Calu3 (cell line): Measurements from ENCODE around the gene PITPNM1. TPM values are rescaled to one million over a fixed set of nuclear protein-coding genes. Genes with fewer than 3 reads are reported as not detected.
A peak's percentile ranks its signal among the peaks of the same experiment; 100 is the strongest.
"Not testable (repeated sequence)": the region's sequence is repeated elsewhere in the genome, so short reads cannot be mapped to it uniquely, and the experiment has no call there.

Experiments used
- BruUV-seq: library from RNA; stranded (reverse); fragments of 400-500 nt; replicated peaks from 2 replicates; lab custom pipeline; 2021; lab: Mats Ljungman, UMichigan
- CTCF ChIA-PET: fragments of 300-600 bp; sonication (Branson Sonifier 250); formaldehyde crosslinking; loops from one replicate; lab custom pipeline; 2022; ENCODE audit warnings: antibody characterized with exemption; lab: Charles Lee
- DNase-seq: peaks from one replicate; pipeline ENCODE4 v3.0.0; 2022
- H3K27ac Mint-ChIP-seq: one replicate; pipeline ENCODE4 v1.8.0; 2022; ENCODE audit warnings: mixed read lengths; ENCODE audit not compliant: unreplicated experiment
- H3K27me3 Mint-ChIP-seq: one replicate; pipeline ENCODE4 v1.8.0; 2022; ENCODE audit warnings: mixed read lengths; ENCODE audit not compliant: unreplicated experiment
- H3K36me3 Mint-ChIP-seq: one replicate; pipeline ENCODE4 v1.8.0; 2022; ENCODE audit warnings: mild to moderate bottlenecking, moderate library complexity, mixed read lengths; ENCODE audit not compliant: insufficient read depth, unreplicated experiment
- H3K4me1 Mint-ChIP-seq: one replicate; pipeline ENCODE4 v1.8.0; 2022; ENCODE audit warnings: mild to moderate bottlenecking, low read depth, mixed read lengths; ENCODE audit not compliant: unreplicated experiment
- H3K4me3 Mint-ChIP-seq: one replicate; pipeline ENCODE4 v1.8.0; 2022; ENCODE audit warnings: mild to moderate bottlenecking, low read depth, moderate library complexity, mixed read lengths; ENCODE audit not compliant: unreplicated experiment
- H3K9me3 Mint-ChIP-seq: one replicate; pipeline ENCODE4 v1.8.0; 2022; ENCODE audit warnings: low read depth, mixed read lengths; ENCODE audit not compliant: unreplicated experiment
- CTCF ChIP-seq: fragments of 200-600 bp; IDR thresholded peaks from one replicate; pipeline ENCODE4 v1.8.0; 2022; ENCODE audit warnings: antibody characterized with exemption; ENCODE audit not compliant: unreplicated experiment
- intact Hi-C: fragments of 100-400 bp; cut with micrococcal nuclease; formaldehyde crosslinking; loops from one replicate; pipeline ENCODE4 v1.10.0; 2022; ENCODE audit not compliant: unreplicated experiment
- total RNA-seq: library from RNA; stranded (reverse); gene quantifications from 2 replicates; pipeline ENCODE4 v1.2.3, GENCODE V29; 2022

The PITPNM1 gene
- total RNA-seq, 1 experiment from 2014 or later = 70.5 TPM

GRCh38 chr11:67476692-67477091 lies 28.5 kb downstream of the PITPNM1 start:
- CTCF ChIA-PET = interaction anchor here (1.3 kb wide), 1 partner anchor 152 kb away, joined by 3 read pairs; no protein-coding TSS in a partner anchor
- H3K4me3 Mint-ChIP-seq, H3K36me3 Mint-ChIP-seq, intact Hi-C loops, H3K9me3 Mint-ChIP-seq, H3K27ac Mint-ChIP-seq, H3K27me3 Mint-ChIP-seq, BruUV-seq, DNase-seq, H3K4me1 Mint-ChIP-seq: not testable (repeated sequence)

DNA sequence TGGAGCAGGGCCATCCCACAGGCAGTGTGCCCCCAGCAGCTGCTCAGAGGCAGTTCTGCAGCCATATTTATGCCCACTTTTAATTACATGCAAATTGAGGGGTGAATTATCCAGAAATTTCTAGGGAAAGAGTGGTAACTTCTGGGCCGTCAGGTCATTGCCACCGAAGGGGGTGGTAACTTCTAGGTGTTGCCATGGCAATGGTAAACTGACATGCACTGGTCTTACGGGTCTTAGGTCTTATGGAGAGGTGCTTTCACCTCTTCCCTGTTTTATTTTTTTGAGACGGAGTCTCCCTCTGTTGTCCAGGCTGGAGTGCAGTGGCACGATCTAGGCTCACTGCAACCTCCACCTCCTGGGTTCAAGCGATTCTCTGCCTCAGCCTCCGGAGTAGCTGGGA lies 32.3 kb downstream of the PITPNM1 start:
- intact Hi-C loops = no loop called here
- H3K36me3 Mint-ChIP-seq = peaks cover 19% of the 10 kb centered on the region
- H3K27ac Mint-ChIP-seq = no peak overlapping the region
- CTCF ChIA-PET = interaction anchor here (0.6 kb wide), 1 partner anchor 1218 kb away, joined by 4 read pairs; no protein-coding TSS in a partner anchor
- peaks cover 14% of the 10 kb centered on the region for H3K4me1 Mint-ChIP-seq
- no peaks in the 10 kb centered on the region for H3K9me3 Mint-ChIP-seq
- H3K27me3 Mint-ChIP-seq = peaks cover 10% of the 10 kb centered on the region
- no peak overlapping the region for H3K4me3 Mint-ChIP-seq
- DNase-seq = no peak
- no TSS peak for BruUV-seq
- no peak for TF ChIP-seq CTCF

GRCh38 chr11:67470337-67471002 lies 34.7 kb downstream of the PITPNM1 start:
- Mint-ChIP-seq H3K36me3 (peaks cover 31% of the 10 kb centered on the region), H3K4me1 (peaks cover 25% of the 10 kb centered on the region), H3K27ac (peak overlapping the region; percentile 26), H3K27me3 (peaks cover 10% of the 10 kb centered on the region), H3K4me3 (no peak overlapping the region), H3K9me3 (no peaks in the 10 kb centered on the region)
- CTCF ChIA-PET = interaction anchor here (2.6 kb wide), 1 partner anchor 18 kb away, joined by 10 read pairs; the partner anchor contains the start of gene GPR152
- intact Hi-C loops = no loop called here
- no peak for TF ChIP-seq CTCF
- BruUV-seq = no TSS peak
- DNase-seq = no peak

GRCh38 chr11:67469508-67469811 lies 35.7 kb downstream of the PITPNM1 start:
- intact Hi-C loops = no loop called here
- no peak for TF ChIP-seq CTCF
- H3K27ac Mint-ChIP-seq = no peak overlapping the region
- peaks cover 32% of the 10 kb centered on the region for H3K4me1 Mint-ChIP-seq
- CTCF ChIA-PET = interaction anchor here (0.6 to 2.6 kb wide), 3 partner anchors 9 to 68 kb away, joined by 3 to 10 read pairs (median 4); partner anchors contain the start of genes GPR152 and PPP1CA
- H3K4me3 Mint-ChIP-seq = peak overlapping the region; percentile 85
- no peaks in the 10 kb centered on the region for H3K9me3 Mint-ChIP-seq
- DNase-seq = no peak
- H3K36me3 Mint-ChIP-seq = peaks cover 42% of the 10 kb centered on the region
- no TSS peak for BruUV-seq
- peaks cover 10% of the 10 kb centered on the region for H3K27me3 Mint-ChIP-seq
